Pons (tissue), 1 donor: Measurements from ENCODE around the gene MYL7.
"Not testable (repeated sequence)": the region's sequence is repeated elsewhere in the genome, so short reads cannot be mapped to it uniquely, and the experiment has no call there.

Source experiments
- DNase-seq: peaks from one replicate; pipeline ENCODE4 v3.0.0-alpha.2; 2016; ENCODE audit warnings: low spot score

The MYL7 gene

DNA sequence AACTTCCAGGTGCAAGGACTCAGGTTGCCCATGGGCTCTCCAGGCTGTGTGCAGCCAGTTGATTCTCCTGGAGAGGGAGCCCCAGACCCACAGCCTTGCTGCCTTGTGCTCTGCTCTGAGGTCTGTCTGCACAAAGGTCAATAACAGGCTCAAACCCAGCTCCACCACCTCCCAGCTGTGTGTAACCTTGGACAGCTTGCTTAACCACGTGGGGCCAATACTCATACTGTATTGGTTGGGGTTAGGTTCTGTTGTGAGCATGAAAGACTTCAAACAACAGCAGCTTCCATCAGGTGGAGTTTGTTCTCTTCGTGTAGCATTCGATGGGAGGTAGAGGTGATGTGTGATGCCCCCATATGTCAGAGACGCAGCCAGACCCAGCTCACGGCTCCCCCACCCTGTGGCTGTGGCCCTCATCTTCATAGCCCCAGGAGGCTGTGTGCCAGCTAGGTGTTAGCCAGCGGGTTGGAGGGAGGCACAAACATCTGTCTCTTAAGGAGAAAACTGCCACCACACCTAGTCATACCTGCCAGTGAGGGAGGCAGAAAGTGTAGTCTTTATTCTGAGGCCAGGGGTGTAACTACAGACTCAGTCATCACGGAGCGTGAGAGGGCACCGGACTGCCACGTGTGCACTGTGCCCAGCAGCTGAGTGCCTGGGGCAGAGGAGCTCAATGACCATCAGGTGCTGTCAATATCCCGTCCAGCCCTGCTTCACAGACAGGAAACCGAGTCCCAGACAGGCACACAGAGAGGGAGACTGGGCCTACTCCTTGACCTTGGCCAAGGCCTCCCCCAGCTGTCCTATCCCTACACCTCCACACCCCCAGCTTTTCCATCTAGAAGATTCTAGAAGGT is 9.7 kb downstream of the MYL7 start:
- no peak for DNase-seq

DNA sequence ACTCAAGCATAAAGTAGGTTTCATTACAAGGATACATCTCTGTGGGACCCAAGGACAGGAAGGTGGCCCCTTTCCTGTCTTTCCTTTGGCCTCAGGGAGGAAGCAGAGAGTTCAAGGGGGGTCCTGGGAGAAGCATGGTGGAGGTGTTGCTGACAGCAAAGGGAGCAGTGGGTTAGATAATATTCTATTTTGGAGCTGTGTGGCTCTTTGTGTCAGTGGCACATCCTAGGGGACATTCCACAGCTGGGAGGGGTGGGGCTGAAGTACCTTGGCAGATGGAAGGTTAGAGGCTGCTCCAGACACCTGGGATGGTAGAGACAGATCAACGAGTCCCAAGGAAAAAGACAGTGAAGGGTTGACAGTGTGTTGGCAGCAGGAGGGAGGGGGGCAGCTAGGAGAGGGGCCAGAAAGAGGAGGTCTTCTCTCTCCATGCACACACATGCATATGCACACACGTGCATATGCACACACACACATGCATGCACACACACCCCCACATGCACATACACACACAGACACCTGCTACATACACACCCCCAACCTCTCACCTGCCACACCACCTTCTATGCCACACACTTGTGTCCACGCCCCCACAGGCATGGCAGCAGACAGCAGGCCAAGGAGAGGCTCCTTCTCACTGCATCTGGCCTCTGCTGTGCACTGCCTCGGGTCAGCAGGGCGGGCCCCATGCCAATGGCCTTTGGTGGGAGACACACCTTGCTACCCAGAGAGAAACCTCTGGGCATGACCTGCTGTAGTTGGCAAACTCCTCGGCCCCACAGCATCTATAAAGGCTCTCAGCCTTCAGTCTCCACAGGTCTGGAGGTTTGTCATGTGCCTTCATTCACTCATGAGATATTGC is 12.2 kb downstream of the MYL7 start:
- no peak for DNase-seq

- DNase-seq: no peak
These were observed 14.0 kb downstream of the MYL7 start for GRCh38 chr7:44127161-44127560.

DNA sequence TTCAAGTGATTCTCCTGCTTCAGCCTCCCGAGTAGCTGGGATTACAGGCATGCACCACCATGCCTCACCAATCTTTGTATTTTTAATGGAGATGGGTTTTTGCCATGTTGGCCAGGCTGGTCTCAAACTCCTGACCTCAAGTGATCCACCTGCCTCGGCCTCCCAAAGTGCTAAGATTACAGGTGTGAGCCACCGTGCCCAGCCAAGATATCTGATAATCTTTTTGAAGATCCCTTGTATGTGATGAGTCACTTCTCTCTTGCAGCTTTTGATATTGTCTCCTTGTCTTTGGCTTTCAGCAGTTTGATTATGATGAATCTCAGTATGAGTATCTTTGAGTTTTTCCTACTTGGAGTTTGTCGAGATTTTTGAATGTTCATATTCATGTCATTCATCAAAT is 14.6 kb downstream of the MYL7 start:
- not testable (repeated sequence) for DNase-seq

GRCh38 chr7:44124822-44125202 is 16.3 kb downstream of the MYL7 start:
- no peak for DNase-seq

DNA sequence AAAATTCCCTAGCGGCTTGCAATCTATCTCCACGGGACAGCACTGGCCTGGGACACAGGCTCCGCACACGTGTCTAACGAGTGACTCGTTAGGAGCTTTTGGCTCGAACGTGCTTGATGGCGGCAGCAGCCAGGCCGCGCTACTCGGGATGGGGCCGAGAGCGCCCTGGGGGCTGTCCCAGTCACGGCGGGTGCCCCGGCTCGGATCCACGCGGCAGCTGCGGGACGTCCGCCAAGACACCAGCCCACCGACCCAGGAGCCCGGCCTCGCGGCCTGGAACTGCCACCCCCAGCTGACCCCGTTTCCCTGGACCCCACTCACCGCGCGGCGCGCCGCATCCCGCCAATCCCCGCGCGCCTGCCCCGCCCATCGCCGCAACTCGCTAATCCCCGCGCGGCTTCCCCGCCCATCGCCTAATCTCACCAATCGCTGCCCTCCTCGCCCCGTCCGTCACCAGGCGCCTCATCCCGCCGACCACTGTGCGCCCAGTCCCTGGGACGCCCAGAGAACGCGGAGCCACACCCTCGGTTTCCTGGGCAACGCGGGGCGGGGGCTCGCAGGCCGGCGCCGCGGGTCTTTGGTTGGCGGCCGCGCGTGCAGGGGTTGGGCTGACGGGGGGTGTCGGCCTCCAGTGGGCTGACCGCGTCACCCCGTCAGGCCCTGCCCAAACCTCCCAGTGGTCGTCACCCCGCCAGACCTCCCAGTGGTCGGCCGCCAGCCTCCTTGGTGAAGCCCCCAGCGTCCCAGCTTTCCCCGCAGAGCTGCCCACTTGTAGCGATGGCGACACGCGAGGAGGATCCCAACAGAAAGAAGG is 17.7 kb downstream of the MYL7 start, which contains the start of gene POLD2:
Gene POLD2, minus strand, starts transcription at position 359 of the 814 bp plus-strand sequence. CDS start 1,495 bp downstream, outside the sequence.
- DNase-seq: peak; percentile 95

DNA sequence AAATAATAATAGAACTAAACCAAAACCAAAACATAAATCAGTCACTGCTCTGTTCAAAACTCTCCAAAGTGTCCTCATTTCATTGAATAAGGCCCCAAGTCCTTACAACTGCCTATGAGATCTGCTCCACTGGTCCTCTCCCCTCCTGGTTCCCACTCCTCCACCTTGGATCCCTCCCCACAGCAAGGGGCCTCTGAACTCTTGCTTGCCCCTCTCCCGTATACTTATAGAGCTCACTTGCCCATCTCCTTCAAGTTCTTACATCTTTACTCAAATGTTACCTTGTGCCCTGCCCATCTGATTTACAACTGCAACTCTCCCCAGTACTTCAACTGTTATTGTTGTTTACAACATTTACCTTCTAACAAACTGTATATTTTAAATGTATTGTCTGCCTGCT is 18.6 kb downstream of the MYL7 start:
- no peak for DNase-seq

- no peak for DNase-seq
These were observed 19.2 kb downstream of the MYL7 start for GRCh38 chr7:44121761-44122420.

- DNase-seq: no peak
These were observed 20.7 kb downstream of the MYL7 start for GRCh38 chr7:44120395-44120794.

DNA sequence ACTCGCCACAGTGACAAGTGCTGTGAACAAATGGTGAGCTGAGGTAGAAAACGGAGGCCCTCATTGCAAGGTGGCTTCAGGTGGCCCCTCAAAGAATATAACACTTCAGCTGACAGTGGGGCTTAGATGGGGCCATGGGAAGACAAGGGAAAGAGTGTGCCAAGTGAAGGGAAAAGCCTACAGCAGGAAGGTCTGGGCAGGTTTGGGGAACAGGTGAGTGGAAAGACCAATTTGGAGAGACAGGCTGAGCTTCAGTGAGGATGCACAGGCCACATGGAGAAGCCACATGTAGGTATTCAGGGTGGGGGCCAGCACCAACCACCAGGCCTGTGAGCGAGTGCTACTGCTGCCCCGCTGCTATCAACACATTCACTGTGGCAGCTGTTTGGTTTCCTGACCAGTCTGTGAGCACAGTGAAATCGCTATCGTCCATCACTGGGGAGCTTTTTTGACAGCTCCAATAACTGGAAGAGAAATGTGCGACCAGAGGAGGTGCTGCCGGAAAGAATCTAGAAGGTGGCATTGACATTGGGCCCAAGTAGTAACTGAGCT is 21.2 kb downstream of the MYL7 start:
- DNase-seq: no peak

DNA sequence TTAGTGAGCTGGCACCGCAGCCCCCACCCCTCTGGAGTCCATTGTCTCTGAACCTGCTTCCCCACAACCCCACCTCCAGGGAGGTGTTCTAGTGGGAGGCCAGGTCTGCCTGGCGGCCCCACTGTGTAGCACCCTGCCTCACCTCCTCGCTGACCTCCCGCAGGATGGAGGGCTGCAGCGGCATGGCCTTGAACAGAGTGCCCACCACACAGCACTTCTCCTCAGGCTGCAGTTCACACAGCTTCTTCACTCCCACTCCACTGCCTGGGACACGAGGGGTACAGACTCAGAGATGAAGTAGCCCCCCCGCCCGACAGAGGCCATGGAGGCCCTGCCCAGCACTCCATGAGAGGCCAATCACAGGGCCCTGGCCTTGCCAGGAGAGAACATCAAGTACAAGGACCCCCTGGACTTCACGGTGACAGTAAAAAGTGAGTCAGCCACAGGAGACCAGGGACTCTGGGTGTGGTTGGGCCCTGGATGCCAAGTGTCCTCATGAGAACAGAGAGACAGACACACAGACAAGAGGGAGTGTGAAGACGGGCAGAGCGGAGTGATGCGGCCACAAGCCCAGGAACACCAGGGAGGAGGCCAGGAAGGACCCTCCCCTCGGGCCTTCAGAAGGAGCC is 23.2 kb downstream of the MYL7 start:
- DNase-seq: no peak

DNA sequence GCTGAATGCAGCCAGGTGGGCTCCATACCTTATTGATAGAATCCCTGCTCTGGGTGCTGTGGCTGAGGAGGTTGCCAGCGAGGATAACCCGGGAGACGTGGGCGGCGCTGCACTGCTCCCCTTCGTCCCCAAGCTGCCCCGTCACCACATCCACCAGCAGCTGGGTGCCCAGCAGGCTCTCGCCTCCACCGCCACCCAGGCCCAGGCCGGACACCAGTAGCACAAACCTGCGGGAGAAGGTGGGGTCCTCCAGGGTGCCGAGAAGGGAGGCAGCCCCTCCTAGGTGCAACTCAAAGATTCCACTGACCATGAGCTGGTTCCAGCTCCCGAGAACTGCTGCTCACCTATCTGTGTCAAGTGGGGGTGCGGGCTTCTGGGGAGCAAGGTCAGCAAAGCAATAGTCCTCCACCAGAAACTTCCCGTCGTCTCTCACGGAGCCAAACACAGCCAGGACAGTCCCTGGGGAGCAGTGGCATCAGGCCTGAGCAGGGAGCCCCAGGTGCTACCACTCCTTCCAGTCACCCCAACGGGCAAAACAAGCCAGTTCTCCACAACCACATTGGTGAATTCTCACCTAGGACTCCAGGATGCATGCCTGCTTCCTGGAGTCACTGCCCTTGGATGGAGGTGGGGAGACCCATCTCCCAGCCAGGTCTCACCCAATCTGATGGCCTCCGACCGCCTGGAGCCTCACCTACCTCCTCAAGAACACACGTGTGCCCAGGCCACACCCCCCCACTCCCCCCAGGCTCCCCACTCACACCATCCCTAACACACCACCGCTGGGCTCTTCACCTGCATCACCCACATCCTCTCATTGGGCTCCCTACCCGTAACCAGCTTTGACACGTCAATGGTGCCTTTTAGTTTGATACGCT is 24.1 kb downstream of the MYL7 start:
- no peak for DNase-seq

DNA sequence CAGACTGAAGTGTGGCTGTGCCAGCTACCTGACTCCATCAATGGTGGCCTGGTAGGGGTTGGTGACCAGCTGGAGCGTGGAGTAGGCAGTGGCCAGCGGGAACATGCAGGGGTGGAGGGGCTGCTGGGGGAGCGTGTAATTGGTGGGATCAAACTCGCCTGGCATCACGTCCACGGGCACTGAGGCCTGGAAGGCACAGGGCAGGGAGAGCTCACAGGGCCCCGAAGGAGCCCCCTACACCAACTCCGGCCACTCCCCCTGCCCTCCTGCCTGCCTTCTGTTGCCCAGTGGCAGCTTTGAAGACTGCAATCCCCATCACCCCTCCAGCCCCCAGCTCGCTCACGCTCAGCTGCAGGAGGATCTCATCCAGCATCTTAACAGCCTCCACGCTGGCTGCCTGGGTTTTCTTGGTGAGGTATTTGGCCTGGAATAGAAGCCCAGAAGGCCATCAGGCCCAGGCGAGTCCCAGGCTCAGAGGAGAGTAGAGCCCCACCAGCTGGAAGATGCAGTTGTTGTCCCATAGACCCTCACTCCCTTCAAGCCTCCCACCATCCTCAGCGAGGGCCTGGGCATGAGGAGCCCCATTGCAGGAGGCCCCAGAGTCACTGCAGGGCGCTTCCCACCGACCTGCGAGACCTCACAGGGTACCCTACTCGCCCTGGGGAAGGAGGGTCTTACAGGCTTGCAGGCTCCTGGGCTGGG is 24.9 kb downstream of the MYL7 start:
- no peak for DNase-seq

GRCh38 chr7:44114586-44115310 is 26.4 kb downstream of the MYL7 start:
- DNase-seq: peak; percentile 97

- no peak for DNase-seq
These were observed 27.3 kb downstream of the MYL7 start for GRCh38 chr7:44113764-44114354.

- DNase-seq: no peak
These were observed 28.0 kb downstream of the MYL7 start for GRCh38 chr7:44112997-44113763.
